Loucy (cell line): ENCODE measurements around the gene RAP1GAP2.
"Not testable (repeated sequence)": the region's sequence is repeated elsewhere in the genome, so short reads cannot be mapped to it uniquely, and the experiment has no call there.

Experiments
- H2AFZ ChIP-seq: fragments of 200-600 bp; sonication (generic); 2 replicates; pipeline ENCODE4 v1.6.0; 2016; ENCODE audit warnings: antibody characterized with exemption, mild to moderate bottlenecking, low read length, moderate library complexity
- H3F3A ChIP-seq: fragments of 200-600 bp; 2 replicates; pipeline ENCODE4 v1.6.0; 2016; ENCODE audit warnings: antibody characterized with exemption, low read depth, mild to moderate bottlenecking
- H3K27me3 ChIP-seq: fragments of 200-600 bp; sonication (generic); 2 replicates; pipeline ENCODE4 v1.6.1; 2014; ENCODE audit warnings: low read length, mild to moderate bottlenecking; ENCODE audit not compliant: insufficient read depth, poor library complexity, severe bottlenecking
- H3K36me3 ChIP-seq: fragments of 200-600 bp; sonication (generic); 2 replicates; pipeline ENCODE4 v1.6.1; 2016; ENCODE audit warnings: low read length; ENCODE audit not compliant: insufficient read depth
- H3K4me1 ChIP-seq: fragments of 200-600 bp; sonication (generic); 2 replicates; pipeline ENCODE4 v1.5.1; 2014; ENCODE audit warnings: low read length, mild to moderate bottlenecking; ENCODE audit not compliant: insufficient read depth, poor library complexity, severe bottlenecking
- H3K4me2 ChIP-seq: fragments of 200-600 bp; sonication (generic); 2 replicates; pipeline ENCODE4 v1.6.0; 2014; ENCODE audit warnings: antibody characterized with exemption, low read length, low read depth, mild to moderate bottlenecking; ENCODE audit not compliant: poor library complexity, severe bottlenecking
- H3K4me3 ChIP-seq: fragments of 200-600 bp; sonication (generic); 2 replicates; pipeline ENCODE4 v1.5.1; 2014; ENCODE audit warnings: low read length, mild to moderate bottlenecking, mixed read lengths; ENCODE audit not compliant: poor library complexity, severe bottlenecking
- H3K79me2 ChIP-seq: fragments of 200-600 bp; sonication (generic); 2 replicates; pipeline ENCODE4 v1.6.1; 2014; ENCODE audit warnings: low read length; ENCODE audit not compliant: insufficient read depth
- H3K9ac ChIP-seq: fragments of 200-600 bp; sonication (generic); 2 replicates; pipeline ENCODE4 v1.6.0; 2014; ENCODE audit warnings: mild to moderate bottlenecking, low read depth, low read length, moderate library complexity; ENCODE audit not compliant: poor library complexity, severe bottlenecking
- H3K9me2 ChIP-seq: fragments of 200-600 bp; sonication (generic); replicated peaks from 2 replicates; pipeline ENCODE4 v1.6.1; 2016; ENCODE audit warnings: low read depth, low read length, mixed read lengths
- H3K9me3 ChIP-seq: fragments of 200-600 bp; sonication (generic); 2 replicates; pipeline ENCODE4 v1.6.1; 2014; ENCODE audit warnings: mild to moderate bottlenecking, antibody characterized with exemption, low read length, low read depth; ENCODE audit not compliant: insufficient read depth
- H4K20me1 ChIP-seq: fragments of 200-600 bp; sonication (generic); 2 replicates; pipeline ENCODE4 v1.6.0; 2014; ENCODE audit warnings: antibody characterized with exemption, low read length, mild to moderate bottlenecking; ENCODE audit not compliant: insufficient read depth, poor library complexity, severe bottlenecking
- CTCF ChIP-seq: fragments of 200-600 bp; sonication (generic); conservative IDR thresholded peaks from 2 replicates; pipeline ENCODE4 v1.5.1; 2014; ENCODE audit warnings: mild to moderate bottlenecking, antibody characterized with exemption, low read length
- EZH2phosphoT487 ChIP-seq: fragments of 200-600 bp; IDR thresholded peaks from 2 replicates; pipeline ENCODE4 v1.6.1; 2018; ENCODE audit warnings: antibody characterized with exemption, mild to moderate bottlenecking, moderate library complexity, borderline replicate concordance

RAP1GAP2 gene

GRCh38 chr17:3030096-3030495, 233.9 kb downstream of the RAP1GAP2 start:
- no peaks in the 10 kb centered on the region for H3K9me3 ChIP-seq
- H3K9me2 ChIP-seq: no peaks in the 10 kb centered on the region
- H3K4me1 ChIP-seq: no peaks in the 10 kb centered on the region
- no peak overlapping the region for H2AFZ ChIP-seq
- no peaks in the 10 kb centered on the region for H3K27me3 ChIP-seq
- TF ChIP-seq EZH2phosphoT487: no peak
- TF ChIP-seq CTCF: no peak
- peaks cover 77% of the 10 kb centered on the region for H3K36me3 ChIP-seq
- no peaks in the 10 kb centered on the region for H3K79me2 ChIP-seq
- peaks cover 2% of the 10 kb centered on the region for H4K20me1 ChIP-seq
- H3K9ac ChIP-seq: no peak overlapping the region
- no peaks in the 10 kb centered on the region for H3F3A ChIP-seq
- no peak overlapping the region for H3K4me2 ChIP-seq
- no peak overlapping the region for H3K4me3 ChIP-seq

DNA sequence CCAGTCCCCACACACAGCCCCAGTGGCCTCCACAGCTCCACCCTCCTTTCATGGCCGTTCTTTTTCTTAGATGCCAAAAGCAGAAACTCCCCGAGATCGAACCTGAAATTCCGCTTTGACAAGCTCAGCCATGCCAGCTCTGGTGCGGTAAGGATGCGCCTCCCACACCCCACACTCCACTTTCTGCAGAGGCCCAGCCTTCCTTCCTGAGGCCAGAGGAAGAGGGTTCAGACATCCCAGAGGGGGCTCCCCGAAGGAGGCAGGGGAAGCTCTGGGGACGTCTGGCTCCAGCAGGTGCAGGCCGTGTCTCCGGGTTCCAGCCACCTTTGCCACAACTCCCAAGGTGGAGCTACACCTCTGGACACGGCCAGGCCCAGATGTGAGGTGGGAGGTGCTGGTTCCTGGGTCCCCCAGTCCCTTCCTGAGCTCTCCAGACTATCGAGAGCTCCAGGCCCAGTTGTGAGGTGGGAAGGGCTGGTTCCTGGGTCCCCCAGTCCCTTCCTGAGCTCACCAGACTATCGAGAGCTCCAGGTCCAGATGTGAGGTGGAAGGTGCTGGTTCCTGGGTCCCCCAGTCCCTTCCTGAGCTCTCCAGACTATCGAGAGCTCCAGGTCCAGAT, 234.7 kb downstream of the RAP1GAP2 start:
- H3K4me2 ChIP-seq, H3K4me3 ChIP-seq, H3K9ac ChIP-seq, H3K27me3 ChIP-seq, H3F3A ChIP-seq, H3K9me2 ChIP-seq, H4K20me1 ChIP-seq, H2AFZ ChIP-seq, H3K9me3 ChIP-seq, H3K79me2 ChIP-seq, H3K4me1 ChIP-seq: not testable (repeated sequence)
- H3K36me3 ChIP-seq: peaks cover 75% of the 10 kb centered on the region

DNA sequence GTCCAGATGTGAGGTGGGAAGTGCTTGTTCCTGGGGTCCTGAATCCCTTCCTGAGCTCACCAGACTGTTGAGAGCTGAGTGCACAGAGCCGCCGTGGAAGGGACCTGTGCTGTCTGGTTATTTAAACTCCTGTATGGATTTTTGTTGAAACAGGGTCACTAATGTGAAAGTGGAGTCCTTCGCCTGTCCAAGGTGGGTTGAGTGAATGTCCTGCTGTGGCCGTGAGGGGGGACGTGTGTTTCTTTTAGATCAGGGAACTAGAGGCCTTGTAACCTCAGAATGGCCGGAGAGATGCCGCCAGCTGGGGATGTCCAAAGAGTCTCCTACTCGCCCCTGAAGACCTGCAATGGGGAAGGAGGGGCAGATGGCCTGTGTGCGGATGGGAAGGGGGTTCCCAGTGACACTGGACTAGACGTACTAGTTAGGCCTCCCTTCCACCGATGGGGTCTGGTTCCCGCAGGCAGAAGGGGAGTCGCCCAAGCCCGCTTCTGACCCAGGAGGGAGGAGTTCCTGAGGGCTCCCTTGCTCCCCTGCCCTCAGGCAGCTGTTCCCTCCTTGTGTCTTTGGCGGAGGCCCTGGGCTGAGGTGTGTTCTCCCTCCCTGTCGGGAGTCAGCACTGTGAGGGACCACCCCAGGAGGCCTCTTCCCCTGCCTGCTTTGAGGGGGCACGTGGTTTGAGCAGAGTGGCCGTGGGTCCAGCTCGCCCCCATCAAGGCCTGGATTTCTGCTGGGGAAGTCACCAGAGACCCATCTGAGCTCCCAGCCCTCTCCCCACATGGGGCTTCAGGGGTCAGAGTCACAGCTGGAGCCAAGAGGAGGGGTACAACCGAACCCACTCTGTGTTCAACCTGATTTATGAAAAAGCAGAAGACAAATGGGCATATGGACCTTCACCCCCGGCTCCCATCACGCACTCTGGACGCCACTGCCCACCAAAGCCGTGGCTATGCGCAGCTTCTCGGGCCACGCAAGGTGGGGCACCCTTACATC, 236.3 kb downstream of the RAP1GAP2 start:
- Histone ChIP-seq H3F3A (no peaks in the 10 kb centered on the region), H3K9ac (no peak overlapping the region), H3K27me3 (no peaks in the 10 kb centered on the region), H3K4me2 (no peak overlapping the region), H3K4me3 (no peak overlapping the region), H4K20me1 (peaks cover 2% of the 10 kb centered on the region), H3K79me2 (no peaks in the 10 kb centered on the region), H3K9me3 (no peaks in the 10 kb centered on the region), H2AFZ (no peak overlapping the region), H3K4me1 (no peaks in the 10 kb centered on the region), H3K36me3 (peaks cover 62% of the 10 kb centered on the region), H3K9me2 (no peaks in the 10 kb centered on the region)
- no peak for TF ChIP-seq EZH2phosphoT487
- no peak for TF ChIP-seq CTCF
